Stimulated activated CD8-positive, alpha-beta memory T cell treated with anti-CD3 and anti-CD28 coated beads, Interleukin-7, amount 100 ng/mL, for 4 hours (primary cell): ENCODE data around the gene ZNF821.
"Not testable (repeated sequence)": the region's sequence is repeated elsewhere in the genome, so short reads cannot be mapped to it uniquely, and the experiment has no call there.

Experiments
- DNase-seq, 2 donors: peaks; one replicate each; pipeline ENCODE4 v3.0.0-alpha.2; 2020; ENCODE audit warnings: low read depth in 2 of 2

ZNF821 gene, protein sequence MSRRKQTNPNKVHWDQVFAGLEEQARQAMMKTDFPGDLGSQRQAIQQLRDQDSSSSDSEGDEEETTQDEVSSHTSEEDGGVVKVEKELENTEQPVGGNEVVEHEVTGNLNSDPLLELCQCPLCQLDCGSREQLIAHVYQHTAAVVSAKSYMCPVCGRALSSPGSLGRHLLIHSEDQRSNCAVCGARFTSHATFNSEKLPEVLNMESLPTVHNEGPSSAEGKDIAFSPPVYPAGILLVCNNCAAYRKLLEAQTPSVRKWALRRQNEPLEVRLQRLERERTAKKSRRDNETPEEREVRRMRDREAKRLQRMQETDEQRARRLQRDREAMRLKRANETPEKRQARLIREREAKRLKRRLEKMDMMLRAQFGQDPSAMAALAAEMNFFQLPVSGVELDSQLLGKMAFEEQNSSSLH

GRCh38 chr16:71883849-71884638 lies at the start of gene ZNF821:
Gene ZNF821, minus strand, starts transcription at chr16:71884182. Its CDS starts 4,236 bp downstream, at chr16:71879946.
- DNase-seq, result peak; percentile 48 to 66

- no peak for DNase-seq
These were observed 49.0 kb upstream of the ZNF821 start for GRCh38 chr16:71933017-71933416.

DNA sequence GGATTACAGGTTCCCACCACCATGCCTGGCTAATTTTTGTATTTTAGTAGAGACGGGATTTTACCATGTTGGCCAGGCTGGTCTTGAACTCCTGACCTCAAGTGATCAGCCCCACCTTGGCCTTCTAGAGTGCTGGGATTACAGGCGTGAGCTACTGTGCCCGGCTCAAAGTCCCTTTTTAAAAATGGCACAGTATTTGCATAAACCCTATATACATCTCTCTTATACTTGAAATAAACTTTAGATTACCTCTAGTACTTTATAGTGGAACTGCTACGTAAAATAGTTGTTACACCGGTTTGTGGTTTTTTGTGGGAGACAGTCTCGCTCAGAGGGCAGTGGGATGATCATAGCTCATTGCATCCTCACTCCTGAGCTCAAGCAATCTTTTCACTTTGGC lies 47.6 kb upstream of the ZNF821 start:
- no peak for DNase-seq

DNA sequence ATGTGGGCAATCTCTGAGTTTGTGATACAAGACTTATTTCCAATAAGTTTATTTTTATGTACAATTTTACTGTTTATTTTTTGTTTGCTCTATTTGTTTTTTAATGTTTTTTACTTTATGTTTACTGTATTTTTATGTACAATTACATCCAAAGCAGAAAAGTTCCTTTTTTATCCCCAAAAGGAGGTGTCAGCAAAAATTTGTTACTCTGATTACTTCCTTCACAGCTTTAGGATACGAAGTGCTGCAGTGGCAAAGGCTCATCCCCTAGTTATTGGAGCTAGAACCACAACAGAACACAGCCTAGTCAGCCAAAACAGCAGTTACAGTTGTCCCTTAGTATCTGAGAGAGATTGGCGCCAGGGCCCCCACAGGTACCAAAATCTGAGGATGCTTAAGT lies 47.0 kb upstream of the ZNF821 start:
- no peak for DNase-seq

GRCh38 chr16:71930013-71930563 lies 46.1 kb upstream of the ZNF821 start:
- DNase-seq, result no peak

DNA sequence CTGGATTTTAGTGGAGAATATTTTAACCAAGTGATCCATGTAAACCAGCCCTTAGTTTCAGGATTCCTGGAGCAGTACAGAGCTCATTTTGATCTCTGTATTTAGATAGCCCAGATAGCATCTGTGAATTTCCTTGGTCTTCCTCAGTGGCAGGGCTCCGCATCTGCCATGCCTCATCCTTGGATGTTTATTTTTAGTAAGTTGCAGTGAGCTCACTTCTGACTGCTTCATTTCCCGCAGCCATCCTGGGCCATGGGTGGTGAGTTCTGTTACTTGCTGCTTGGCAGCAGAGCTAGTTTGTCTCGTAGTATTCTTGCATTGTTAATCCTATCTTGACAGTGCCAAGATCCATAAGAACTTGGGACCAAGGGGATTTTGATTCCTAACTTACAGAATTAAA lies 45.1 kb upstream of the ZNF821 start:
- no peak for DNase-seq

DNA sequence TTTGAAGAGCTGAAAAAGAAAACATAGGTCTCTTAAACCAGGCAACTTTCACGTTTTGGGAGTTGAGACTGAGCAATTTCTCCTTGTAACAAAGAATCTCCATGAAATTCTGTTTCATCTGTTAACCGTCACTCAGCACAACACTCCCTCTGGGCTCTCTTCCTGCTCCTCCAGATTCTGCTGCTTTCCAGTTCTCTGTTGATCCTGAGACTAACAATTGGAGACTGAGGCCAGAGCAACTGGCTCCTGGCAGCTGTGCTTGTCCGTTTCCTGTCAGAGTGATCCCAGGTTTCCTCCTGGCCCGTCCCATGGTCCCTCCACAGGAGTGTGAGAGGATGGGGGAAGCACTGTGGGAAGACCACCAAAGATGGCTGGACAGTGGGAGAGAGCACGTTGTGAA lies 43.8 kb upstream of the ZNF821 start:
- DNase-seq, result no peak

DNA sequence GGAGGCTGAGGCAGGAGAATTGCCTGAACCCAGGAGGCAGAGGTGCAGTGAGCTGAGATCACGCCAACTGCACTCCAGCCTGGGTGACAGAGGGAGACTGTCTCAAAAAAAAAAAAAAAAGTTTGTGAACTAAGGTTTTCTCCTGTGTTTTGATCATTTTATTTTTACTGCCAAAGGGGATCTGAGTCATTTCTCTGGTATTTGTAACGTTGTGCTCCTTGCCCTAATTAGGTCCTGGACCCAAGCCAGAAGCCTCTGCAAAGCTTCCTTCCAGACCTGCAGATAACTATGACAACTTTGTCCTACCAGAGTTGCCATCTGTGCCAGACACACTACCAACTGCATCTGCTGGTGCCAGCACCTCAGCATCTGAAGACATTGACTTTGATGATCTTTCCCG lies 43.4 kb upstream of the ZNF821 start:
- no peak for DNase-seq

DNA sequence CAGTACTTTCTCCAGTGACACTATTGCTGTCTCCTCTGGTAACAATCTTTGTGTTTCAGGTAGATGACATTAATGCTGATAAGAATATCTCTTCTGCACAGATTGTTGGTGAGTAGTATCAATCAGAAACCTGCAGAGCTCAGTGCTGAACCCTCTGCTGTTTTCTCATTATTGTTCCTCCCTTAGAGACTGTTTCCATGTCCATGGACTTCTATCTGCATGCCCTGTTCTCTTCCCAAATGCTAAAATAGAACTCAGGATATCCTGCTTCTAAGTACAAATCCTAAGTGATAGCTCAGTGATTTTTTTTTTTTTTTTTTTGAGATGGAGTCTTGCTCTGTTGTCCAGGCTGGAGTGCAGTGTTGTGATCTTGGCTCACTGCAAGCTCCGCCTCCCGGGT lies 40.7 kb upstream of the ZNF821 start:
- no peak for DNase-seq

DNA sequence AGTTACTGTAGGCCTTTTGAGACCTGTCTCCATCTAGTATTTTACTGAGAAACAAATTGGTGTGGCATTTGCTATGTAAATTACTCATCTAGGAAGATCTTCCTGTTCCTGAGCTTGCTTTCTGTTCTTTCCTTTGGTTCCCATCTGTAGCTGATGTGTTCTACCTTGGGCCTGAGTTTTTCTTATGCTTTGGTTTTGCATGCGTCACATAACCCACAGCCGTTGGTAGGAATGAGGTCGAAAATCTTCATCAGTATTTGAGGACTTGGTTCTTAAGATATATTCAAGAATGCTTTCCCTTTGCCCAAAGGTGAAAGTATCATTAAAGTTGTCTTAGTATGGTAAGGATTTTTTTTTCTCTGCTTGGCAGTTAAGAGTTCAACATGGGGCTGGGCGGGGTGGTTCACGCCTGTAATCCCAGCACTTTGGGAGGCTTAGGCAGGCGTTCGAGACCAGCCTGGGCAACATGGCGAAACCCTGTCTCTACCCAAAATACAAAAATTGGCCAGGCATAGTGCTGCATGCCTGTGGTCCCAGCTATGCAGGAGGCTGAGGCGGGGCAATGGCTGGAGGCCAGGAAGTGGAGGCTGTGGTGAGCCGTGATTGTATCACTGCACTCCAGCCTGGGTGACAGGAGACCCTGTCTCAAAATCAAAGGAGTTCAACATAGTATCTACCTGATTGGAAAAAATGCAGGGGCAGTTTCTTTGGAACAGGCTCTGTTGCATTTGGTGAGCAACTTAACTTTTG lies 40.1 kb upstream of the ZNF821 start:
- DNase-seq, result no peak

DNA sequence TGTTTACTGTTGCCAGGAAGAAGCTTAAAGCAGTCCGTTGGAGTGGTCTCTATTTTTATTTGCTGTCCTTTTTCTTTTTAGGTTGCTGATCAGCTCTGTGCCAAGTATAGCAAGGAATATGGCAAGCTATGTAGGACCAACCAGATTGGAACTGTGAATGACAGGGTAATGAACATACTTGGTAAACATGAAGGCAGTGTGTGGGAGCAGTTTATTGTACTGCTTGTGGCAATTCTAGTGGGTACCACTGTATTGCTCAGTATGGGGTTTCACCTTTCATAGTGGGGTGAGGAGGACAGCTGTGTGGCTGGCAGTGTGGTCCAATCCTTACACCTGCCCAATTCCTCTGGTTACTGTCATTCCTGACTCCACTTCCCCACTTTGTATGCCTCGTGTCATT lies 36.7 kb upstream of the ZNF821 start:
- no peak for DNase-seq

DNA sequence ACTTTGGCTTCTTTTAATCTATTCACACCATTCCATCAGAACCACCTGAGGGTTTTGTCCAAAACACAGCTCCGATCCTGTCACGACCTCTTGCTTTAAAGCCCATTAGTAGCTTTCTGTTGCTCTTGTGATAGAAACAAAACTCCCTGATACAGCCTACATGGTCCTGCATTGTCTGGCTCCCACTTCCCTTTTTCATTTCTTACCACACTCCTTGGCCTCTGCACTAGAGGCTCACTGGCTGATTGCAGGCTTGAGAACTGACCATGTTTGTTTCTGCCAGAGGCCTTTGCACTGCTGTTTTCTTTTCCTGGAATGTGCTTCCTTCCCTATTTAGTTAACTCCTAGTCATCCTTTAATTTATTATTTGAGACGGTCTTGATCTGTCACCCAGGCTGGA lies 35.1 kb upstream of the ZNF821 start:
- no peak for DNase-seq

DNA sequence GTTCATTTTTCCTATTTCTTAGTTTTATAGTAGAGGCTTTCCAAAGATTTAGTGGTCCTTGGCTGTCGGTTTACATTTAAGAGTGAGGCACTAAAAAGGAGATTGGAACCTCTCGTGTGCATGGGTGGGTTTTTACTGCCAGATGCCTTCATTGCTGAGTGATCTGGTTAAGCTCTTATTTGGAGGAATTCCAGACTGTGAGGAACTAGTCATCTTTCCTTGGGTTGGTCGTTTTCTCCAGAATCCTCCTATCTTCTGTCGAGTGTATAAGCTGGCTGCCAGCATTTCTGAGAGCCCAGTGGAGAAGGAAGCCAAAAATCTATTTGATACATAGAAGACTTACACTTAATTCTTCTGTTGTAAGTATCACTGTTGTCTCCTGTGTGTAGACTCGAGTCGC lies 33.9 kb upstream of the ZNF821 start:
- DNase-seq, result no peak

GRCh38 chr16:71916397-71916920 lies 32.5 kb upstream of the ZNF821 start:
- DNase-seq, result no peak

- DNase-seq, result no peak
These were observed 31.4 kb upstream of the ZNF821 start for GRCh38 chr16:71915350-71915749.

DNA sequence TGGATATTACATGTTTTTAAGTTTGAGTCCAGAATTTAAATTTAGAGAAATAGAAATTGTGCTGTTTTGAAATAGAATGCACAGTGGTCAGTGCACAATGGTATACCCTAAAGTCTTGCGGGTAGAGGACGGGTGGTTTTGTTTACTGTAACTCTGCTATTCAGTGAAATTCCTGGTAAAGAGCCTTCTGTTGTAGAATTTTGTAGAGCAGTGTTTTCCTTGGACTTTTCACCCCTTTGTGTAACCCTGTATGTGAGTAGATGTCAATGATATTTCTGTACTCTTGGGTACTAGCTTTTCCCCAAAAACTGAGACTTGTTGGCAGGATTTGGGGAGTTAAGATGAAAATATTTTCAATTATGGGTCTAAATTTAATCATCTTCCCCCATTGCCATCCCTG lies 30.8 kb upstream of the ZNF821 start:
- DNase-seq, result no peak

GRCh38 chr16:71912534-71913275 lies 28.7 kb upstream of the ZNF821 start:
- no peak for DNase-seq

- DNase-seq, result no peak
These were observed 27.1 kb upstream of the ZNF821 start for GRCh38 chr16:71911121-71911520.

- DNase-seq, result not testable (repeated sequence)
These were observed 21.8 kb upstream of the ZNF821 start for GRCh38 chr16:71905765-71906164.

DNA sequence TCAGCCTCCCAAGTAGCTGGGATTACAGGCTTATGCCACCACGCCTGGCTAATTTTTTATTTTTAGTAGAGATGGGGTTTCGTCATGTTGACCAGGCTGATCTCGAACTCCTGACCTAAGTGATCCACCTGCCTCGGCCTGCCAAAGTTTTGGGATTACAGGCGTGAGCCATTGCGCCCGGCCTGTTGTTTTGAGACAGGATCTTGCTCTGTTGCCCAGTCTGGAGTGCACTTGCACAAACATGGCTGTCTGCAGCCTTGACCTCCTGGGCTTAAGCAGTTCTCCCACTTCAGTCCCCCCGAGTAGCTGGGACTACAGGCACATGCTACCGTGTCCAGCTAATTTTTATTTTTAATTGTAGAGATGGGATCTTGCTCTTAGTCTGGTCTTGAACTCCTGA lies 20.3 kb upstream of the ZNF821 start:
- DNase-seq, result no peak

DNA sequence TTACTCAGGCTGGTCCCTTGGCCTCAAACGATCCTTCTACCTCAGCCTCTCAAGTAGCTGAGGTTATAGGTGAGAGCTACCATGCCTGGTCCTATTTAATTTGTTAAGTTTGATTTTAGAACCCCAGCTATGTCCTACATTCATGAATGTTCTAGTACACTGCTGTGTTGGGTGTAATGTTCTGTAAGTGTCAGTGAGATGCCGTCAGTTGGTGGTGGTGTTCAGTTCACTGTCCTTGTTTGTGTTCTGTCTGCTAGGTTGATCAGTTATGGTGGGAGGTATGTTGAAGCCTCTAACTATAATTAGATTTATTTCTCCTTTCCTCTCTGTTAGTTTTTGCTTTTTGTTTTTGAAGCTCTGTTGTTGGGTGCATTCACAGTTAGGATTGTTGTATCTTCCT lies 19.6 kb upstream of the ZNF821 start:
- no peak for DNase-seq
